GM19438 (cell line): Measurements from ENCODE around the gene CDH23.

ENCODE experiments used
- ATAC-seq: cut with Tn5 transposase; IDR thresholded peaks from one replicate; pipeline ENCODE4 v1.9.1; 2021; ENCODE audit warnings: low read depth; ENCODE audit not compliant: unreplicated experiment

Gene CDH23

GRCh38 chr10:71437537-71438092 lies 40.9 kb downstream of the CDH23 start:
- ATAC-seq: no peak

- ATAC-seq: no peak
Measured at GRCh38 chr10:71438761-71439160, 42.0 kb downstream of the CDH23 start.

- ATAC-seq: no peak
Measured at GRCh38 chr10:71439670-71440425, 43.1 kb downstream of the CDH23 start.

- ATAC-seq: no peak
Measured at GRCh38 chr10:71440506-71441035, 43.9 kb downstream of the CDH23 start.

GRCh38 chr10:71442000-71442399 lies 45.3 kb downstream of the CDH23 start:
- ATAC-seq: no peak

- ATAC-seq: no peak
Measured at GRCh38 chr10:71442859-71443570, 46.3 kb downstream of the CDH23 start.

- ATAC-seq: no peak
Measured at GRCh38 chr10:71443676-71444075, 47.0 kb downstream of the CDH23 start.

GRCh38 chr10:71444284-71445054 lies 47.7 kb downstream of the CDH23 start:
- no peak for ATAC-seq

- no peak for ATAC-seq
Measured at GRCh38 chr10:71447676-71448075, 51.0 kb downstream of the CDH23 start.

- ATAC-seq: no peak
Measured at GRCh38 chr10:71448146-71448545, 51.4 kb downstream of the CDH23 start.

GRCh38 chr10:71449026-71449425 lies 52.3 kb downstream of the CDH23 start:
- no peak for ATAC-seq

- no peak for ATAC-seq
Measured at GRCh38 chr10:71451754-71452153, 55.0 kb downstream of the CDH23 start.

- ATAC-seq: no peak
Measured at GRCh38 chr10:71453186-71453585, 56.5 kb downstream of the CDH23 start.

GRCh38 chr10:71454347-71454746 lies 57.6 kb downstream of the CDH23 start:
- no peak for ATAC-seq

- no peak for ATAC-seq
Measured at GRCh38 chr10:71455035-71455434, 58.3 kb downstream of the CDH23 start.

GRCh38 chr10:71456631-71457030 lies 59.9 kb downstream of the CDH23 start:
- no peak for ATAC-seq

GRCh38 chr10:71457908-71458307 lies 61.2 kb downstream of the CDH23 start:
- no peak for ATAC-seq

- no peak for ATAC-seq
Measured at GRCh38 chr10:71458387-71458786, 61.7 kb downstream of the CDH23 start.

- no peak for ATAC-seq
Measured at GRCh38 chr10:71459513-71459912, 62.8 kb downstream of the CDH23 start.

GRCh38 chr10:71460615-71461014 lies 63.9 kb downstream of the CDH23 start:
- ATAC-seq: no peak

- ATAC-seq: no peak
Measured at GRCh38 chr10:71461457-71461856, 64.7 kb downstream of the CDH23 start.
